Calu3 (cell line): ENCODE results near the gene HTR7. TPM values are rescaled to one million over a fixed set of nuclear protein-coding genes. Genes with fewer than 3 reads are reported as not detected.

Experiments used
- BruUV-seq: library from RNA; stranded (reverse); fragments of 400-500 nt; replicated peaks from 2 replicates; lab custom pipeline; 2021; lab: Mats Ljungman, UMichigan
- CTCF ChIA-PET: fragments of 300-600 bp; sonication (Branson Sonifier 250); formaldehyde crosslinking; loops from one replicate; lab custom pipeline; 2022; ENCODE audit warnings: antibody characterized with exemption; lab: Charles Lee
- DNase-seq: peaks from one replicate; pipeline ENCODE4 v3.0.0; 2022
- H3K27ac Mint-ChIP-seq: one replicate; pipeline ENCODE4 v1.8.0; 2022; ENCODE audit warnings: mixed read lengths; ENCODE audit not compliant: unreplicated experiment
- H3K27me3 Mint-ChIP-seq: one replicate; pipeline ENCODE4 v1.8.0; 2022; ENCODE audit warnings: mixed read lengths; ENCODE audit not compliant: unreplicated experiment
- H3K36me3 Mint-ChIP-seq: one replicate; pipeline ENCODE4 v1.8.0; 2022; ENCODE audit warnings: mild to moderate bottlenecking, moderate library complexity, mixed read lengths; ENCODE audit not compliant: insufficient read depth, unreplicated experiment
- H3K4me1 Mint-ChIP-seq: one replicate; pipeline ENCODE4 v1.8.0; 2022; ENCODE audit warnings: mild to moderate bottlenecking, low read depth, mixed read lengths; ENCODE audit not compliant: unreplicated experiment
- H3K4me3 Mint-ChIP-seq: one replicate; pipeline ENCODE4 v1.8.0; 2022; ENCODE audit warnings: mild to moderate bottlenecking, low read depth, moderate library complexity, mixed read lengths; ENCODE audit not compliant: unreplicated experiment
- H3K9me3 Mint-ChIP-seq: one replicate; pipeline ENCODE4 v1.8.0; 2022; ENCODE audit warnings: low read depth, mixed read lengths; ENCODE audit not compliant: unreplicated experiment
- intact Hi-C: fragments of 100-400 bp; cut with micrococcal nuclease; formaldehyde crosslinking; loops from one replicate; pipeline ENCODE4 v1.10.0; 2022; ENCODE audit not compliant: unreplicated experiment
- total RNA-seq: library from RNA; stranded (reverse); gene quantifications from 2 replicates; pipeline ENCODE4 v1.2.3, GENCODE V29; 2022
- TF ChIP-seq, protein P1 (sequence below): fragments of 200-600 bp; IDR thresholded peaks from one replicate; pipeline ENCODE4 v1.8.0; 2022; ENCODE audit warnings: antibody characterized with exemption; ENCODE audit not compliant: unreplicated experiment

The HTR7 gene
- total RNA-seq, 1 experiment from 2014 or later, result 0.12 TPM

DNA sequence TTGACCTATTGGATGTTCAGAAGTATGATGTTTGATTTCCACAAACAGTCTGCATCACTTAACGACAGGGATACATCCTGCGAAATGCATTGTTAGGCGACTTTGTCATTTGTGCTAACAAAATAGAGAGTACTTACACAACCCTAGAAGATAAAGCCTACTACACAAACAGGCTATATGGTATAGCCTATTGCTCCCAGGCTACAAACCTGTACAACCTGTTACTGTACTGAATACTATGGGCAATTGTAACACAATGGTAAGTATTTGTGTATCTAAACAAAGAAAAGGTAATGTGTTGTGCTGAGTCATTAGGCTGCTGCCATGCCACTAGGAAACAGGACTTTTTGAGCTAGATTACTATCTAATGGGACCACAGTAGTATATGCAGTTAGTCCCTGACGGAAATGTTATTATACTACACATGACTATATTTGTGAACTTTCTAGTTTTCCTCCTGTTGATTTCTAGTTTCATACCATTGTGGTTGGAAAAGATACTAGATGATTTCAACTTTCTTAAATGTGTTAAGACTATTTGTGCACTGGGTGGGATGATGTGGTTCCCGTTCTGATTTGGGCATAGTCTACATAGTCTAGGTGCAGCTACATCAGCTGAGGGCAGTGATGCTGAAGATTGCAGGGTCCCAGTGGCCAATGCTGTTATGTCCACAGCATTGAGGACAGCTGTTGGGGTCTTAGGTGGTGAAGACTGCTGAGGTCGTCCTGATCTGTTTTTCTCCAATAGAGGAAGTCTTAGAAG is 161.7 kb downstream of the HTR7 start:
- no TSS peak for BruUV-seq
- H3K4me3 Mint-ChIP-seq, result no peak overlapping the region
- H3K27me3 Mint-ChIP-seq, result peaks cover 13% of the 10 kb centered on the region
- TF ChIP-seq, protein P1, sequence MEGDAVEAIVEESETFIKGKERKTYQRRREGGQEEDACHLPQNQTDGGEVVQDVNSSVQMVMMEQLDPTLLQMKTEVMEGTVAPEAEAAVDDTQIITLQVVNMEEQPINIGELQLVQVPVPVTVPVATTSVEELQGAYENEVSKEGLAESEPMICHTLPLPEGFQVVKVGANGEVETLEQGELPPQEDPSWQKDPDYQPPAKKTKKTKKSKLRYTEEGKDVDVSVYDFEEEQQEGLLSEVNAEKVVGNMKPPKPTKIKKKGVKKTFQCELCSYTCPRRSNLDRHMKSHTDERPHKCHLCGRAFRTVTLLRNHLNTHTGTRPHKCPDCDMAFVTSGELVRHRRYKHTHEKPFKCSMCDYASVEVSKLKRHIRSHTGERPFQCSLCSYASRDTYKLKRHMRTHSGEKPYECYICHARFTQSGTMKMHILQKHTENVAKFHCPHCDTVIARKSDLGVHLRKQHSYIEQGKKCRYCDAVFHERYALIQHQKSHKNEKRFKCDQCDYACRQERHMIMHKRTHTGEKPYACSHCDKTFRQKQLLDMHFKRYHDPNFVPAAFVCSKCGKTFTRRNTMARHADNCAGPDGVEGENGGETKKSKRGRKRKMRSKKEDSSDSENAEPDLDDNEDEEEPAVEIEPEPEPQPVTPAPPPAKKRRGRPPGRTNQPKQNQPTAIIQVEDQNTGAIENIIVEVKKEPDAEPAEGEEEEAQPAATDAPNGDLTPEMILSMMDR, result no peak
- no peaks in the 10 kb centered on the region for H3K4me1 Mint-ChIP-seq
- H3K36me3 Mint-ChIP-seq, result no peaks in the 10 kb centered on the region
- CTCF ChIA-PET, result no interaction called here
- no peak overlapping the region for H3K27ac Mint-ChIP-seq
- peaks cover 3% of the 10 kb centered on the region for H3K9me3 Mint-ChIP-seq
- no peak for DNase-seq
- intact Hi-C loops, result no loop called here

Other genes starting within 250 kb of the HTR7 start
- 27.3 and 36.6 TPM in 2 replicates for gene RPP30, start 13.9 kb upstream of the HTR7 start, total RNA-seq
- 2.3 and 6.2 TPM in 2 replicates for gene ANKRD1, start 63.0 kb upstream of the HTR7 start, total RNA-seq